ENCODE measurements around the gene CLDN11.

The CLDN11 gene

DNA sequence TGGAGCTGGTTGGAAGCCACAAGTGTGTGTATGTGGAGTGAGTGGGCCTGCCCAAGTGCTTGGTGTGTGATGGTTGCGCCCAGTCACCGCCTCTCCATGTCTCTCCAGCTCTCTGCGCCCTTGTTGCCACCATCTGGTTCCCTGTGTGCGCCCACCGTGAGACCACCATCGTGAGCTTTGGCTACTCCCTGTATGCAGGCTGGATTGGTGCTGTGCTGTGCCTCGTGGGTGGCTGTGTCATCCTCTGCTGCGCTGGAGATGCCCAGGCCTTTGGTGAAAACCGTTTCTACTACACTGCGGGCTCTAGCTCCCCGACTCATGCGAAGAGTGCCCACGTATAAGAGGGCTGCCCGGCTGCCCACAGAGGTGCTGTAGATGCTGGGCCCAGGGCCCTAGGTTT, 13.7 kb downstream of the CLDN11 start:
- H3K9me3 ChIP-seq (ENCODE audit: control insufficient read depth, low read length), result no peaks in the 10 kb centered on the region
- no peak overlapping the region for H2AFZ ChIP-seq
- TF ChIP-seq, protein P1, sequence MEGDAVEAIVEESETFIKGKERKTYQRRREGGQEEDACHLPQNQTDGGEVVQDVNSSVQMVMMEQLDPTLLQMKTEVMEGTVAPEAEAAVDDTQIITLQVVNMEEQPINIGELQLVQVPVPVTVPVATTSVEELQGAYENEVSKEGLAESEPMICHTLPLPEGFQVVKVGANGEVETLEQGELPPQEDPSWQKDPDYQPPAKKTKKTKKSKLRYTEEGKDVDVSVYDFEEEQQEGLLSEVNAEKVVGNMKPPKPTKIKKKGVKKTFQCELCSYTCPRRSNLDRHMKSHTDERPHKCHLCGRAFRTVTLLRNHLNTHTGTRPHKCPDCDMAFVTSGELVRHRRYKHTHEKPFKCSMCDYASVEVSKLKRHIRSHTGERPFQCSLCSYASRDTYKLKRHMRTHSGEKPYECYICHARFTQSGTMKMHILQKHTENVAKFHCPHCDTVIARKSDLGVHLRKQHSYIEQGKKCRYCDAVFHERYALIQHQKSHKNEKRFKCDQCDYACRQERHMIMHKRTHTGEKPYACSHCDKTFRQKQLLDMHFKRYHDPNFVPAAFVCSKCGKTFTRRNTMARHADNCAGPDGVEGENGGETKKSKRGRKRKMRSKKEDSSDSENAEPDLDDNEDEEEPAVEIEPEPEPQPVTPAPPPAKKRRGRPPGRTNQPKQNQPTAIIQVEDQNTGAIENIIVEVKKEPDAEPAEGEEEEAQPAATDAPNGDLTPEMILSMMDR (IDR thresholded peaks at IDR 0.05), result no peak
- no peaks in the 10 kb centered on the region for H3K27me3 ChIP-seq (ENCODE audit: control insufficient read depth, insufficient read depth, low read length)
- H3K27ac ChIP-seq, result no peak overlapping the region
- H3K36me3 ChIP-seq (ENCODE audit: control insufficient read depth, insufficient read depth, low read length), result no peaks in the 10 kb centered on the region
- H3K4me1 ChIP-seq, result no peaks in the 10 kb centered on the region
- H3K79me2 ChIP-seq, result no peaks in the 10 kb centered on the region
- no peak overlapping the region for H3K9ac ChIP-seq
- H3K4me2 ChIP-seq (ENCODE audit: low read length), result no peak overlapping the region
- H3K4me3 ChIP-seq (ENCODE audit: low read depth, low read length), result no peak overlapping the region

DNA sequence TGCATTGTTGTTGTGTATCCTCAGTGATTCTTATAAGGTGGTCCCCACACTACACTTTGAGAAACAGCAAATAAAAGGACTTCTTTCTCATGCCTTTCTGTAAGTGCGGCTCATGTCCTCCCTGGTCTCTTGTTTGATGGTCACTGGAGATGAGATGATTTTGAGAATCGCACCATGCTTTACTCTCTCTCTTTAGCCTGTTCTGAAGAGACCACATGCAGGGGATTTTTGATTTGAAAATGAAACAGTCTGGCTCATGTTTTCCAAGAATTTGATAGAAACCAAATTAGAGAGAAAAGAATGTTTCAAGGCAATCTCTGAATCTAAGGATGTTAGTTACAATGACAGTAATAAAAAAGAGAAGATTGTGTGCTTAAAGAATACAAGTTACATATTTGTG, 18.0 kb downstream of the CLDN11 start:
- no peak overlapping the region for H3K4me2 ChIP-seq (ENCODE audit: low read length)
- no peak overlapping the region for H2AFZ ChIP-seq
- H3K27me3 ChIP-seq (ENCODE audit: control insufficient read depth, insufficient read depth, low read length), result no peaks in the 10 kb centered on the region
- H3K4me3 ChIP-seq (ENCODE audit: low read depth, low read length), result no peak overlapping the region
- TF ChIP-seq, protein P1 (IDR thresholded peaks at IDR 0.05), result no peak
- H3K27ac ChIP-seq, result no peak overlapping the region
- H3K9ac ChIP-seq, result no peak overlapping the region
- H3K9me3 ChIP-seq (ENCODE audit: control insufficient read depth, low read length), result no peaks in the 10 kb centered on the region
- no peaks in the 10 kb centered on the region for H3K79me2 ChIP-seq
- no peaks in the 10 kb centered on the region for H3K4me1 ChIP-seq
- no peaks in the 10 kb centered on the region for H3K36me3 ChIP-seq (ENCODE audit: control insufficient read depth, insufficient read depth, low read length)

DNA sequence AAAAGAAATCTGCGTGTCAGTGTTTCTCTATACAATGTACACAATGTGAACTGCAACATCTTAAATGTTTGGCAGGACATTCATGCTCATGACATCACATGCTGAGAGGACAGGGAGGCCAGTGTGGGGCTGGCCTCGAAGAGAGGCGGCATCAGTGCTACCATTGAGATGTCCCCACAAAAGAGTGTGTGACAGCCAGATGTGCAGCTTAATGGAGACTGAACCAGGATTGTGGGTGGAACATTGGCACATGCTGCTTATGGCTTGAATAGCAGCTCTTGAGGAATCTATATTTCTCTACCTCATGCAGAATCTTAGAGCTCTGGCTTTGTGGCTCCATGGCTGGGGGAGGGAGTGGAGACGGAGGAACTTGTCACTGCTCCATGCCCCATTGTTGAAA, 18.5 kb downstream of the CLDN11 start:
- Histone ChIP-seq H3K4me1 (no peaks in the 10 kb centered on the region), H3K9ac (no peak overlapping the region), H3K9me3 (ENCODE audit: control insufficient read depth, low read length) (no peaks in the 10 kb centered on the region), H3K4me3 (ENCODE audit: low read depth, low read length) (no peak overlapping the region), H3K79me2 (no peaks in the 10 kb centered on the region), H3K27ac (no peak overlapping the region), H2AFZ (no peak overlapping the region), H3K36me3 (ENCODE audit: control insufficient read depth, insufficient read depth, low read length) (no peaks in the 10 kb centered on the region), H3K27me3 (ENCODE audit: control insufficient read depth, insufficient read depth, low read length) (no peaks in the 10 kb centered on the region), H3K4me2 (ENCODE audit: low read length) (no peak overlapping the region)
- TF ChIP-seq, protein P1 (IDR thresholded peaks at IDR 0.05), result no peak

DNA sequence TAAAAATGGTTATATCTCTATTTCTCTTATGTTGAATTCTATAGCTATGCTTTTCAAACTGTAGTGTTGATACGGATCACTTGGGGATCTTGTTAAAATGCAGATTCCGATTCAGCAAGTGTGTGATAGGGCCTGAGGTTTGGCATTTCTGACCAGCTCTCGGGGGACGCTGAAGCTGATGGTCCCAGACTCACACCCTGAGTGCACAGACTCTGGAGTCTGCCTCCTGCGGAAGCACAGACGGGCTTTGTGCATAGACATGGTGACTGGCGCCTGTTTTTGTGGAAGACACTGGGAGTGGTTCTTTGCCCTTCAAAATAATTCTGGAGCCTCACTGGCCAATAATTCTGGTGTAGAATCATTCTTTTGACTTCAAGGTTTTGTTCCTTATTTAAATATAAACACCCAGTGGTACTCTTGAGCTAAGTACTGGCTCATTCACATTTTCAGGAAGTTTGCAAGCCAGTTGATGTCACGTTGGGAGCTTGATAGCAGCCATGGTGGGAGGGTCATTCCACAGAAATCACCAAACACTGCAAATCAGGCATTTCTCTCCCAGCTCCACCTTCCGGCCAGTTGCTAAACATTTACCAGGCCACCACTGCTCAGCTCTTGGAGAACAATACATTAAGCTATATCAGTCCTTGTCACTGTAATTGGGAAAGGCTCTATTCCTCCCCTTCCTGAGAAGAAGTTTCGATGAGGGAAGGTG, 19.2 kb downstream of the CLDN11 start:
- TF ChIP-seq, protein P1 (IDR thresholded peaks at IDR 0.05), result no peak
- no peak overlapping the region for H3K27ac ChIP-seq
- H3K4me3 ChIP-seq (ENCODE audit: low read depth, low read length), result no peak overlapping the region

DNA sequence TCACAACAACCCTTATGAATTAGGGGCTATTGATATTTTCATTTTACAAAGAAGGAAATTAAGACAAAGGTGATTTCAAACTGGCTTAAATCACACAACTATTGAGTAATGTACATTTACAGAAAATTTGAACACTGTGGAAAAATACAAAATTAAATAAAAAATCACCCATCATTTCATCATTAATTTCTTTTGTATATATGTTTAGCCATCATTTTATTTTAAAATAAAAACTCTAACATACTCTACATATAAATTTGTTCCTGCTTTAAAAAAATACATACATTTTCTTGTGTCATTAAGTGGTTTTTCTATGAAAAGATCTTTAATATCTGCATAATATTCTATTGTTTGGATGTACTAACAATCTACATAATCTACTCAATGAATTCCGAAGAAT, 20.2 kb downstream of the CLDN11 start:
- no peak overlapping the region for H3K27ac ChIP-seq
- H3K4me3 ChIP-seq (ENCODE audit: low read depth, low read length), result no peak overlapping the region
- no peaks in the 10 kb centered on the region for H3K9me3 ChIP-seq (ENCODE audit: control insufficient read depth, low read length)
- H3K4me1 ChIP-seq, result no peaks in the 10 kb centered on the region
- no peak overlapping the region for H3K4me2 ChIP-seq (ENCODE audit: low read length)
- H3K27me3 ChIP-seq (ENCODE audit: control insufficient read depth, insufficient read depth, low read length), result no peaks in the 10 kb centered on the region
- TF ChIP-seq, protein P1 (IDR thresholded peaks at IDR 0.05), result no peak
- H3K9ac ChIP-seq, result no peak overlapping the region
- H2AFZ ChIP-seq, result no peak overlapping the region
- no peaks in the 10 kb centered on the region for H3K36me3 ChIP-seq (ENCODE audit: control insufficient read depth, insufficient read depth, low read length)
- H3K79me2 ChIP-seq, result no peaks in the 10 kb centered on the region

More for the DNA sequence above, 19.2 kb downstream of the CLDN11 start:
- Histone ChIP-seq H3K9ac (no peak overlapping the region), H3K4me2 (ENCODE audit: low read length) (no peak overlapping the region), H3K4me1 (no peaks in the 10 kb centered on the region), H3K79me2 (no peaks in the 10 kb centered on the region), H2AFZ (no peak overlapping the region), H3K27me3 (ENCODE audit: control insufficient read depth, insufficient read depth, low read length) (no peaks in the 10 kb centered on the region), H3K9me3 (ENCODE audit: control insufficient read depth, low read length) (no peaks in the 10 kb centered on the region), H3K36me3 (ENCODE audit: control insufficient read depth, insufficient read depth, low read length) (no peaks in the 10 kb centered on the region)

All from parathyroid adenoma (tissue), 2 donors.